ENCODE results near the gene LRRC47.

DNA sequence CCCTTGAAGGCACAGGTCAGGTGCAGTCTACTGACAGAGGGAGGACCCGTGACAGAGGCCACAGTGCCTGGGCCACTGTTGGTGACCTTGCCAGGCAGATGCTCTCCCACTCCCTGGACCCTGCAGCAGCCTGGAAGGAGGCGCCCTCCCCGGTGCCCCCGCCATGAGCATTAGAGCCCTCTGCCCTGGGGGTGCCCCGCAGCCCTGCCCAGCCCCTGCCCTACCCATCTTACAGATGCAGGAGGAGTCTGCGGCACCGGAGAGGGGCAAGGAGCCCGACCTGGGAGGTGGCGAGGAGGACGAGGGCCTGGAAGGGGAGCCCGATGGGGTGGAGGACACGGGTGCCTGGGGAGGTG is 33.4 kb downstream of the LRRC47 start:
- TF ChIP-seq CTCF (IDR thresholded peaks at IDR 0.05): no peak
- no peak for TF ChIP-seq ZFX (IDR thresholded peaks at IDR 0.05; ENCODE audit: borderline replicate concordance)

All from 22Rv1 (cell line).